ENCODE data around the gene GNG4.
A peak's percentile ranks its signal among the peaks of the same experiment; 100 is the strongest.
"Not testable (repeated sequence)": the region's sequence is repeated elsewhere in the genome, so short reads cannot be mapped to it uniquely, and the experiment has no call there.

The GNG4 gene

GRCh38 chr1:235650341-235651169 lies 971 bp upstream of the GNG4 start:
- no peak for DNase-seq (ENCODE audit: low read depth)

- no peak for DNase-seq (ENCODE audit: low read depth)
Observed at GRCh38 chr1:235648954-235649367, 623 bp downstream of the GNG4 start.

GRCh38 chr1:235648407-235648907 lies 1.1 kb downstream of the GNG4 start:
- no peak for DNase-seq (ENCODE audit: low read depth)

GRCh38 chr1:235647537-235647936 lies 2.0 kb downstream of the GNG4 start:
- DNase-seq (ENCODE audit: low read depth) = not testable (repeated sequence)

GRCh38 chr1:235646463-235646862 lies 3.1 kb downstream of the GNG4 start:
- no peak for DNase-seq (ENCODE audit: low read depth)

DNA sequence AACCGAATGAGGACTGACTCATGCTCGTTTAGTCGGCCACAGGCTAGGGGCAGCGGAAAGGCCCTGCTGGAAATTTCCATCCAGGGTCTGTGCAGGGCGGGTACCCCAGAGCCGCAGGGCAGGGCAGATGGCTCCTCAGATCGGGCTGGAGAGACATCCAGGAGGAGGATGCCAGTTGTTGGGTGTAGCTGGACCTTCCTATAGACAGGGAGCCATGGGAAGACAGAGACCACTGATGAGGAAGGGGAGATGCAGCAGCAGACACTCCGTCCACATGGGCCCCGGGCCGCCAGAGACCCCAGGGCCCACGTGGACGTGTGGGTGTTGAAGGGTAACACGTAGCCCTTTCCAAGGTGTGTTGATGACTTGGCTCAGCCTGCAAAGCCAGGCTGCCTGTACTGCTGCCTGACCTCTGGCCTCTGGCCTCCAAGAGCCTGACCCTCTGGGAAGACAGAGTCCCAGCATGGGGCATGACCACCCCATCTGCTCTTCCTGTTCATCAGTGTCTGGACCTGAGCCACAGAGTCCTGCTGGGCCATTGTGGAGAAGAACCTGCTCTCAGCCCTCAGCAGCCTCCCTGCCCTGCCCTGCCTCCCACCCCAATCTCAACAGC lies 4.8 kb downstream of the GNG4 start:
- no peak for DNase-seq (ENCODE audit: low read depth)

DNA sequence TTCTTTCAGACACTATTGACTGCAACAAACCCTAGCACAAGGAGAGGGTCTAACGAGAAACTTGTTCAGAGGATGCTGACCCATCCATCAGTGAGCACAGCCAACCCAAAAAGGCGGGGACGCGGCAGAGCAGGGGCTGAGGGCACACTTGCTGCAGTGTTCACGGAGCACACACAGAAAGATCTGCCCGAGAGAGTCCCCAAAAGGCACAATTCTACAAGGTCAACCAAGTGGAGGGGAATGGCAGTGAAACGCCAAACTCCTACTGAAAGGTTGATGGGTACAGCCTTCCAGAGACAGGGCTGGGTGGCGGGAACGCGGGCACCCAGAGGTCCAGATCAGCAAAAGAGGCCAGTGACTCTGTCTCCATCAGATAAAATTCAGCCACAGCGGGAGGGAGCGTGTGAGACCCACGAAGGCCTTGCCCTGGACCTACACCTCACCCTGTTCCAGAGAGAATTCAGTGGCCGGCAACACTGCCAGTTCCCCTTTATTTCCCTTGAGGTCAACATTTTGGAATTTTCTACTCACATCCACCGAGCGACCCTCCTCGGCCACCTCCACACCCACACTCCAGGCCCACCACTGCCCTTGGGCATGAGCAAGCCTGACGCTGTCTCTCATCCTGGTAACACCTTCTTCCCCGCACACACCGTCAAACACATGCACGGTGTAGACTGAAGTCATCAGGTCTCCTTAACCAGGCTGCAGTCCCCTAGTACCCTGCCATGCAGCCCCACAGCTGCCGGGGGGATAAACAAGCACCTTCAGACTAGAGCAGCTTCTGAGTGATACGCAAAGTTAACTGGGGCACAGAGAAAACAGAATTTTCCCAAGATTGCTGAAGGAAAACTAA lies 5.5 kb downstream of the GNG4 start:
- DNase-seq (ENCODE audit: low read depth) = no peak

DNA sequence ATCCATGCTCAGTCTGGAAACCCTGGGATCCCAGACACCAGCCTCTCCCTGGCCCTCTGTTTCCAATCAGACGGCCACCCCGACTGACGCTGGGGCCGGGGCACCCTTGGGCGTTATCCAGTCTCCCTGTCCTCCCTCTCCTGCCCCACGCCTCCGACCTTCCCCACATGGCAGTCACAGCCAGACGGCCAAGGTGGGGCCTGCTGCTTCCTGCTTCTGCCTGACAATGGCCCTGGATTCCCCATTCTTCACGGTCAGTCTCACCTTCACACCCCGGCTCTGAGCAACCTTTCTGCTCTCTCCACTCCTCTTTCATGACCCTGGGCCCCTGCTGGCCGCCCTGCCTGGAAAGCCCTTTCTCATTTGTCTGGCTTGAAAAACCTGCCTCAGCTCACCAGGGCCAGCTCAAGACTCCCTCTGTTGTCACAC lies 6.6 kb downstream of the GNG4 start:
- no peak for DNase-seq (ENCODE audit: low read depth)

DNA sequence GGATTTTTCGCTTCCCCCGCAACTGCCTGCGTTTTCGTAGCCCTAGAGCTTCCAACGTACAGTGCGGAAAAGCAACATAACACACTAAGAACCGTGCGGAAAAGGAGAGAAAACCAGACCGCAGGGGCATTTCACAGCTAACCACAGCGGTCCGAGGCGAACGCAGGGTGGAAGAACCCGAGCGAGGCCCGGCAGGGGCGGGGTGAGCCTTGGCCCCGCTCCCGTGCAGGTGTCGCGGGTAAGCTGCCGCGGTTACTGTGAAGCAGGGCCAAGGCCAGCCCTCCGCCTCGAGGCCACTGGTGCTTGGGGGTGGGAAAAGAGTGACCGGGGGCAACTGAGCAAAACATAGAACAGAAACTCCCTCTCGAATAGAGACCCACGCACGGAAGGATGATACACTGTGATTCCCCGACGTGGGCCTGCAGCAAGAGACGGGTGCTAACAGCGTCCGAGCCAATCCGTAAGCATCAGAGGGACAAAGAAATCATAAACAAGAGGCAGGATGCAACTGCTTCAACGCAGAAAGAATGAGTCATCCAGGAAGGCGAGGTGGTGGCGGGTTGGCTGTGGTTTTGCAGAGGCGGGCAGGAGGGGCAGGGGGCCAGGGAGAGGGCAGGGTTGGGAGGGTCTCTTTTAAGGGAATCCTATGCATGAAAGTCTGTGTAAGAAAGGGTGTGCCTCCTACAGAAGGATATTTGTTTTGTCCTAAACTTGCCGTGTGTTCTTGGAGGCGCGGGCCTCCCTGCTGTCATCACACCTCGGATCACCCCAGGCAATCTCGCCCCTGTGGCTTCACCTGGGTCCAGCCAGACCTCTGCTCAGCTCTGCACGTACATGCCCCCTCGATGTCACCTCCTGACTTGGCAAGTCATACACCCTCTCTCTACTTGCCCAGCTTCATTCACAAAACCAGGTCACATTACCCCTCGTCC lies 7.3 kb downstream of the GNG4 start:
- DNase-seq (ENCODE audit: low read depth) = peak; percentile 25

DNA sequence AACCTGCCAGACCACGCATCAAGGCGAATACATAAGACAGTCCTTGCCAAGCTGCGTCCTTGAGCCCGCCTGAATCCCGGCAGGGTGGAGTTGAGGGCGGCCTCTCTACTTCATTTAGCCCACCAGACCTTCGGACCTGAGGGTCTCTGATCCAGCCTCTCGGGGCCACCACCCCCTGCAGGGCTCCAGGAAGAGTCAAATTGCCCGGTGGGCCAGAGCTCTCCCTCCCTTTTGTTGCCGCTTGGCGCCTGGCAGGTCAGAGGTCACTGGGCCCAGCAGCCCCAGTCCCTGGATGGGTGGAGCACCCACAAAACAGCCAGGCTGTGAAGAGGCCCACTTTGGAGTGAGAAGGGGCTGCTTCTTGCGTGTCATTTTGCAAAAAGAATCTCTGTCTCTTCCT lies 9.0 kb downstream of the GNG4 start:
- no peak for DNase-seq (ENCODE audit: low read depth)

DNA sequence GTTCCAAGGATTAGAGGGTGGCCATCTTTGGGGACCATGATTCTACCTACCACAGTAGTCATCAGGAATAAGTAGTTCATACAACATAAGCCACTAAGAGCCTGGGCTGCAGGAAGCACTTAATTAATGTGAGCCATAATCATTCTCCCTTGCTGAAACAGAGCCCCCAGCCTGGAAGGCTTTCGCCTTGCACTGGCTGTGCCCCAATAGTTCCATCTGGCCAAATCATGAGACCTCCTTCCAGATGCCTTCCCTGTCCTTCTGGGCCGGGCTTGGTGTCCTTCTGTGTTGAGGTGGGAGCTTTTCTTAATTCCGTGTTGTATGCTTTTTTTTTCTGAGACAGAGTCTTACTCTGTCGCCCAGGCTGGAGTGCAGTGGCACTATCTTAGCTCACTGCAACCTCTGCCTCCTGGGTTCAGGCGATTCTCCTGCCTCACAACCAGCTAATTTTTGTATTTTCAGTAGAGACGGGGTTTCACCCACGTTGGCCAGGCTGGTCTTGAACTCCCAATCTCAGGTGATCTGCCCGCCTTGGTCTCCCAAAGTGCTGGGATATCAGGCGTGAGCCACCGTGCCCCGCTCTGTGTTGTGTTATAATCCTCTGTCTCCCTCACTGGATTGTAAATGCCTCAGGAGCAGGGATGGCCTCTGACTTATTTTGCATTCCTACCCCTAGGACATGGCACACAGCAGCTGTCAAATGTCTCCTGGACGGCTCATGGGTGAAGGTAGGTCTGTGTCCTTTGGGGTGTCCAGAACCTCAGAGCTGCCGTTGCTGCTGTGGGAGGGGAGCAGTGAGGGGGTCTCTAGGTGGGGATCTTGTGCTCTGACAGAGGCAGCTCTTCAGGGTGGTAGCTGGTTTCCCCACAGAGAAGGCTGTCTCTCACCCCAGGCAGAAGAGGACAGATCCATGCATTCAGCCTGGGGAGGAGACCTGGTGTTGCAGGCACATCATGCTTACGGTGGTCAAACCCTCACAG lies 10.1 kb downstream of the GNG4 start:
- DNase-seq (ENCODE audit: low read depth) = no peak

DNA sequence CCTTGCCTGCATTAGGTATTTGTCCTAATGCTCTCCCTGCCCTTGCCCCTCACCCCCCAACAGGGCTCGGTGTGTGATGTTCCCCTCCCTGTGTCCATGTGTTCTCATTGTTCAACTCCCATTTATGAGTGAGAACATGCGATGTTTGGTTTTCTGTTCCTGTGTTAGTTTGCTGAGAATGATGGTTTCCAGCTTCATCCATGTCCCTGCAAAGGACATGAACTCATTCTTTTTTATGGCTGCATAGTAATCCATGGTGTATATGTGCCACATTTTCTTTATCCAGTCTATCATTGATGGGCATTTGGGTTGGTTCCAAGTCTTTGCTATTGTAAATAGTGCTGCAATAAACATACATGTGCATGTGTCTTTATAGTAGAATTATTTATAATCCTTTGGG lies 11.0 kb downstream of the GNG4 start:
- DNase-seq (ENCODE audit: low read depth) = not testable (repeated sequence)

GRCh38 chr1:235637756-235638534 lies 11.6 kb downstream of the GNG4 start:
- no peak for DNase-seq (ENCODE audit: low read depth)

DNA sequence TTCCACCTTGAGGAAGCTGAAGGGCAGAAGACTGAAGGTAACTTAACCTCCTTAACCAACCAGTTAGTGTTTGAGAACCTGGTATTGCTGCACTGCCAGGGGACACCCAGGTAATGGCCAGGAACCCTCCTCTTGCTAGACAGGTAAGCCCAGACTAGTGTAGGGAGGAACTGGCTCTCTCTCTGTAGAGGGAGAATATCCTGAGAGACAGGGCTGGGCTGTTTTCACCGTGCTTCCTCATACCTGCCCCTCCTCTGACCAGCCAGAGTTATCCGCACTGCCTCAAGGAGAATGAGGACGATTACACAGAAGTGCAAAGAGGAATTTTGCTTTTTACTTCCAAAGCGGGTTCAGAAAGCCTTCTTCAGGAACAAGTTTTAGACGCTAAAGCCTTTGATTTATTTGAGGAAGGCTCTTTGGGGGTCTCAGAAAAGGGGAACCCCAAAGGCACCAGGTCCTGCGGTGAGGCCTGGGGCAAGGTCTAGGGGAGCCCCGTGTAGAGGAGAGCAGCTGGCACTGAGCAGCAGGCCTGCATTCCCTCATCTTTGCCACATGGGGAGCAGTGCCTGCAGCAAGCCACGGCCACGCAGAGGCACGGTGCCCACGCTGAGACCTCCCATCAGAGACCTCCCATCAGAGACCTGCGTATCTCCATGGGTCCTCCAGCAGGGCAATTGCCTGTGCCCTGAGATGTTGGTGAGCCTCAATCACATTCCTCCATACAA lies 13.5 kb downstream of the GNG4 start:
- no peak for DNase-seq (ENCODE audit: low read depth)

- no peak for DNase-seq (ENCODE audit: low read depth)
Observed at GRCh38 chr1:235632506-235633401, 16.8 kb downstream of the GNG4 start.

DNA sequence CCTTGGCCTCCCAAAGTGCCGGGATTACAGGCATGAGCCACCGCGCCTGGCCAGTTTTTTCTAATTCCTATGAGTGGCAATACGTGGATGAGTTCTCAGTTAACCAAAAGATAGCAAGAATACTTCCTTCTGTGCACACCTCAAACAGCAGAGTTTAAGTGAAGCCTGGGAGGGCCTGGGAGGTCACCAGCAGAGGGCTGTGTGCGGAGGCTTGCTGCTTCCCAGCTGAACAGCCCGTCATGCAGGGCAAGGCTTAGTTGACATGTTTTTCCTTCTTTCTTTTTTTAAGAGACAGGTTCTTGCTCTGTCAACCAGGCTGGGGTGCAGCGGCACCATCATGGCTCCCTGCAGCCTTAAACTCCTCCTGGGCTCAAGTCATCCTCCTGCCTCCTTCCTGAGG lies 17.8 kb downstream of the GNG4 start:
- DNase-seq (ENCODE audit: low read depth) = no peak

GRCh38 chr1:235628316-235629005 lies 21.1 kb downstream of the GNG4 start:
- no peak for DNase-seq (ENCODE audit: low read depth)
